Ishikawa (cell line): ENCODE measurements around the gene PTDSS2.

Source experiments
- CREB1 ChIP-seq: IDR thresholded peaks from 2 replicates; pipeline ENCODE4 v1.6.1; 2012; ENCODE audit warnings: low read depth
- EGR1 ChIP-seq: IDR thresholded peaks from 2 replicates; pipeline ENCODE4 v1.6.1; 2012
- NFIC ChIP-seq: IDR thresholded peaks from 2 replicates; pipeline ENCODE4 v1.6.1; 2012
- RAD21 ChIP-seq: IDR thresholded peaks from 2 replicates; pipeline ENCODE4 v1.6.1; 2012; ENCODE audit warnings: low read depth
- TAF1 ChIP-seq: IDR thresholded peaks from 2 replicates; pipeline ENCODE4 v1.6.1; 2012; ENCODE audit warnings: low read depth, mild to moderate bottlenecking
- TCF12 ChIP-seq: IDR thresholded peaks from 2 replicates; pipeline ENCODE4 v1.6.1; 2012; ENCODE audit warnings: low read depth
- YY1 ChIP-seq: IDR thresholded peaks from 2 replicates; pipeline ENCODE4 v1.6.1; 2012; ENCODE audit warnings: low read depth

GRCh38 chr11:424232-424631 is 25.8 kb upstream of the PTDSS2 start:
- no peak for TF ChIP-seq RAD21
- TF ChIP-seq YY1 = no peak
- no peak for TF ChIP-seq TCF12
- TF ChIP-seq TAF1 = no peak
- no peak for TF ChIP-seq CREB1
- TF ChIP-seq NFIC = no peak
- TF ChIP-seq EGR1 = no peak
